ENCODE data around the gene RTL5.

RTL5 gene

GRCh38 chrX:72137846-72138495, 6.3 kb upstream of the RTL5 start:
- H3K27ac ChIP-seq = no peak overlapping the region

GRCh38 chrX:72133851-72134546, 2.3 kb upstream of the RTL5 start:
- H3K27ac ChIP-seq = no peak overlapping the region

More at GRCh38 chrX:72137846-72138495, 6.3 kb upstream of the RTL5 start:
- TF ChIP-seq ZFX (IDR thresholded peaks at IDR 0.05; ENCODE audit: borderline replicate concordance) (no peak), CTCF (IDR thresholded peaks at IDR 0.05) (no peak)

GRCh38 chrX:72132456-72132855, 741 bp upstream of the RTL5 start:
- TF ChIP-seq CTCF (IDR thresholded peaks at IDR 0.05) = no peak
- no peak for TF ChIP-seq ZFX (IDR thresholded peaks at IDR 0.05; ENCODE audit: borderline replicate concordance)
- H3K27ac ChIP-seq = no peak overlapping the region

More at GRCh38 chrX:72133851-72134546, 2.3 kb upstream of the RTL5 start:
- TF ChIP-seq ZFX (IDR thresholded peaks at IDR 0.05; ENCODE audit: borderline replicate concordance) (no peak), CTCF (IDR thresholded peaks at IDR 0.05) (no peak)

- no peak overlapping the region for H3K27ac ChIP-seq
- TF ChIP-seq ZFX (IDR thresholded peaks at IDR 0.05; ENCODE audit: borderline replicate concordance) = no peak
- no peak for TF ChIP-seq CTCF (IDR thresholded peaks at IDR 0.05)
These were observed 909 bp downstream of the RTL5 start for GRCh38 chrX:72130762-72131250.

GRCh38 chrX:72130156-72130761, 1.5 kb downstream of the RTL5 start:
- H3K27ac ChIP-seq = no peak overlapping the region
- TF ChIP-seq CTCF (IDR thresholded peaks at IDR 0.05) (no peak), ZFX (IDR thresholded peaks at IDR 0.05; ENCODE audit: borderline replicate concordance) (no peak)

- H3K27ac ChIP-seq = no peak overlapping the region
- no peak for TF ChIP-seq CTCF (IDR thresholded peaks at IDR 0.05)
- no peak for TF ChIP-seq ZFX (IDR thresholded peaks at IDR 0.05; ENCODE audit: borderline replicate concordance)
These were observed 2.1 kb downstream of the RTL5 start for GRCh38 chrX:72129661-72130060.

GRCh38 chrX:72128881-72129280, 2.8 kb downstream of the RTL5 start:
- H3K27ac ChIP-seq = no peak overlapping the region
- 0 out of 2 replicates have a peak, but pooled peaks have one; percentile 8 for TF ChIP-seq CTCF (IDR thresholded peaks at IDR 0.05)
- TF ChIP-seq ZFX (IDR thresholded peaks at IDR 0.05; ENCODE audit: borderline replicate concordance) = no peak
